Stimulated activated CD8-positive, alpha-beta memory T cell treated with anti-CD3 and anti-CD28 coated beads, Interleukin-15, amount 100 ng/mL, for 24 hours (primary cell): ENCODE measurements around the gene DGKB.

Experiments used
- DNase-seq: peaks from one replicate; pipeline ENCODE4 v3.0.0-alpha.2; 2020; ENCODE audit warnings: low read depth

DGKB gene

DNA sequence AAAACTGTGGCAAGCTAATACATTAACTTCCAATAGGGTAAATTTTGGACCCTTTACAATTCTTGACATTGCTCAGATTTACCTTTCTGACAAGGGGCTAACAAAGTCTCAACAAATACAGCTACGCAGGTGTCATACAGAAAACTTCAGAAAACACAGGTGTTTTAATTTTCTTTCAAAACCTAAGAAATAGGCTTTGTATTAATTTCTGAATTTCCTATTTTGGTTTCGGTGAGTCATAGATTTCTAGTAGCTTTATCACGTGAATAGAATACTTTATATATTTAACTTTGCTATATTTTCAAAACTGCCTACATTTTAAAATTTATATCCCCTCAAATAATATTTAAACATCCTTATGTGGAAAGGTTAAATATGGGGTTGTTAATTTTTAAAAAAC lies 215.3 kb downstream of the DGKB start:
- no peak for DNase-seq

DNA sequence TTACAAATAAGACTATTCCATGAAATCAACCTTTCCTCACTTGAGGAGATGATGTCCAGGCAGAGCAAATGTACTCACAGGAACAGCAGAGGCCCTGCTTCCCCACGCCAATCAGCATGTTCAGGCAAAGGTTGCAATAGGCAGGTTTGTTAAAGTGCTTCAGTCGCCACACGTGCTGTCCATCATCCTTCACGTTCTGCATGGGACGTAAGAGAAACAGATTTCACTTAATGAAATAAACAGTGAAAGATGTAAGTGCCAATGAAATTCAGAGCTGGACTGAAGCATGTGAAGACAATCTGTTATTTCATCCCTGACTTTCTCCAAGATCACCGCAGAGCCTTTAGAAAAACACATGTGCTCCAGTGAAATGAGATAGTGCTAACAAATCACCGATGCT lies 217.4 kb downstream of the DGKB start:
- DNase-seq = no peak

- no peak for DNase-seq
These were observed 219.6 kb downstream of the DGKB start for GRCh38 chr7:14682910-14683465.

DNA sequence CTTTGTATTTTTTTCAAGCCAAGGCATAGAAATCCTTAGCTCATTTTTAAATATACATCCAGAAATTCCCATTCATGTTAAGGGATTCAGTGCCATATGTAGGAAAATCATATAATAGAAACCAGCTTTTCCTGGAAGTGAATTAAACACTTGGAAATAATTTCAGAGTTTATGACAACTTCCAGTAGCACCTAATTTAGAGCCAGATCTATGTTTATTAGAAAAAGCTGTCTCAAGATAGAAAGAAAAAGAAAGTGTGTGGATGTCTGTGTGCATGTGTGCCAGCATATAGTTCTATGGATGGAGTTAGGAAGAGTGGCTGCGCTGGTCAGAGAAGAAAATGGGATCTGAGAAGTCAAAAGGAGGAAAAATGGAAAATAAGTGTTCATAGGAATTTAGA lies 225.7 kb downstream of the DGKB start:
- no peak for DNase-seq

- no peak for DNase-seq
These were observed 229.3 kb downstream of the DGKB start for GRCh38 chr7:14673202-14673601.

- DNase-seq = no peak
These were observed 235.6 kb downstream of the DGKB start for GRCh38 chr7:14666913-14667312.

DNA sequence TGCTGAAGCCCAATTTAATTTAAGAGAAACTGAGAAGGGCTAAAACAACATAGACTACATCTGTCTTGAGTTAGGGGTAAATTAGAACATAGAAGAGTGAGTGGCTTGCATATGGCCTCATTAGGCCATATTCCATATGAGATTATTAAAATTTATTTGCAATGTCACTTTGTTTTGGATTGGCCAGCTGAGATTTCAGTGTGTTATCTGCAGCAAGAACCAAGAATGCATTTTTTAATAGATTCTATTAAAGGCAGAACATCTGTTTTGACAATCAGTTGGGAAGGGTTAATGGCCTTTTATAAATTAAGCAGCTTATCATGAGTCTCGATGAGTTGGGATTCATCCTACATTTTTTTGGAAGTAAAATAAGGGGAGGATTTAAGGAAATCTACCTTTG lies 236.2 kb downstream of the DGKB start:
- DNase-seq = no peak

DNA sequence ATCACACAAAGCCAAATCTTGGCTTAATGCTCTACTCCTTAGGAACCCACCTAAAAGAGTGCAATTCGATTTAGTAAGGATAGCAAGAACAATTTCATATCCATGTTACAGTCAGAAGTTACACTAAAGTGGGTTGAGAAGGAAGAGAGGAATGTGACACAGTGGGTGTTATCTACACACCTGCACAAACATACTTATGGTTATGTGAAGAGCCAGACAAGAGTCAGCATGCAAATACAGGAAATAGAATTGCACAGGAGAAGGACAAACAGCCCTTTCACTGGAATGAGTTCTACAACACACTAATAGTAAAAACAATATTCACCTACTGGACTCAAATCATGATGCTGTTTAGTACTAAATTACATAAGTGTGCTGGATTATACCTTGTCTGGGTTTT lies 262.8 kb downstream of the DGKB start:
- no peak for DNase-seq

- DNase-seq = no peak
These were observed 263.2 kb downstream of the DGKB start for GRCh38 chr7:14639329-14639728.

DNA sequence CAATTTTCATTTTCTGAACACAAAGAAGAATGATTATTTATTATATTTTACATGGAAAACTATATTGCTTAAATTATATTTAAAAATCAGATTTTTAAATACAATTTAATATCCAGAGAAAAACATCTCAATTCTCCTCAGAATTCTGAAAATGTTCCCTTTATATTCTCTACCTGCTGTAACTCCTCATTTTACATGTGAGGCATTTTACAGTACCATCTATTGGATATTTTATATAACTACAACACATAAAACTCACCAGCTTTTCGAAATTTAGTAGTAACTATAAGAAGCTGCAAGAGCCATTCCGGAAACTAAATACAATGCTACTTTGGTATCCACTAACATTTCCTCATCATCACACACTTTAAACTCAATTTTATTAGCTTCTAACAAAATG lies 264.6 kb downstream of the DGKB start:
- no peak for DNase-seq

- no peak for DNase-seq
These were observed 266.6 kb downstream of the DGKB start for GRCh38 chr7:14635955-14636354.

DNA sequence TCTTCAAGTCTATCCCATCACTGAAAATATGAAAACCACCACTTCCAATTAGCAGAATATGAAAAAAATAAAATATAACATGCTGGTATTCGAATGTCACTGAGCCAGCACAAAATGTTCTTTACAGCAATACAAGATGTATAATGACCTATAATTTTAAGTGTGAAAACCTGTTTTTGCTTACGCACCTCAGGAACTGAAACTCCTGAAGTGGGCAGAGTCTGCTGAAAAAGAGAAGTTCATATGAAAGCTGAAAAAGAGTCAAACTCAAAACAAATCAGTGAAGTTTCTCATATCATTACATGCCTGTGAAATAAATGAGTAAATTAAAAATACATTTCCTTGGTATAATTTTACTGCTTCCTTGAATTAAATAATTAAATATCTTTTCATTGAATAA lies 272.5 kb downstream of the DGKB start:
- DNase-seq = no peak

- DNase-seq = no peak
These were observed 274.0 kb downstream of the DGKB start for GRCh38 chr7:14628516-14628915.

GRCh38 chr7:14626076-14626475 lies 276.5 kb downstream of the DGKB start:
- no peak for DNase-seq

DNA sequence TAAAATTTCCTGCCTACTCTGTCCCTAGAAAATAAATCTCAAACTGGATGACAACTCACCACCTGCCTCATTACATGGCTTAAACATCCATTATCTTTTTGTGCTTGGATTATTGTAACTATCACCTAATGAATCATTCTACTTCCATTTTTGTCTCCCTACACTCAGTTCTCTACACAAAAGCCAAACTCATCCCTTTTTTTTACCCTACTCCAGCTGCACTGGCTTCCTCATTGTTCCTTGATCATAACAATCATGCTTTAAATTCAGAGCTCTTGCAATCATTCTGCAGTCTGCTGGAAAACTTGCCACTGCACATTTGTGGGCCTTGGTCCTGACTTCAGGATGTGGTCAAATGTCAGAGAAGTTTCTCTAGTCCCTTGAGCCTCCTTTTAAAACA lies 280.0 kb downstream of the DGKB start:
- DNase-seq = no peak

DNA sequence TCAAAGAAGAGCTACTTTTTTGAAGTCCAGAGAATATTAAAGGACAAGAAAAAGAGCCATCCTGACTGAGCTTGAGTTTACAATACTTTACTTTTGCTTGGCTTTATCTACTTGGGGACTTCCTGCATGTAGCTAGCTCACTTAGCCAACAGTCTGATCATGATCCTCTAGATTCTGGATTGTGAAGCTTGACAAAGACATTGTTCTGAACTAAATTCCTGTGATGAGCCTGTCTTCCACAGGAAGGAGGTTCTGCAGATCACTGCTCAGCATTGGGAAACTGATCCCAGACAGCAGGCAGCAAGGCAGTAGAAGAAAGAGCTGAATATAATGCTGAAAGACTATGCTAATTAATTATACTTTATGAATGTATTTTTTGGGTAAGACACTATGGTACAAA lies 296.4 kb downstream of the DGKB start:
- DNase-seq = no peak

GRCh38 chr7:14604606-14605005 lies 297.9 kb downstream of the DGKB start:
- DNase-seq = no peak

GRCh38 chr7:14602851-14603250 lies 299.7 kb downstream of the DGKB start:
- no peak for DNase-seq

- DNase-seq = no peak
These were observed 301.7 kb downstream of the DGKB start for GRCh38 chr7:14600766-14601367.

GRCh38 chr7:14598978-14599377 lies 303.6 kb downstream of the DGKB start:
- no peak for DNase-seq

DNA sequence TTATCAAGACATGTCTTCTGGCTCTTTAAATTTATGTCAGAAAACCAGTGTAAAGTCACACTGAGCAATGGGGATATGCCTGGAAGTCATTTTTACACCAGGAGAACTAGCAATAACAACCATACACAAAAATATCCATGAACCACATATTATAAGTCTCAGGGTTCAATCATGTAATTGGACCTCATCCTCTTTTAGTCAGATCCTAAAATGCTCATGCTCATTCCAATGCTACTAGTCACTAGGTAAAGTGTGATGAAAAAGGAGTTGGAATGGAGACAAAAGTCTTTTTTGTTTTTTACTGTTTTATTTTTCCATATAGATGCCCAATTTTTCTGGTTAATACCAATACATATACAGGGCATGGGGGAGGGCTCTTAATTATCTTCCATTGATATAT lies 306.1 kb downstream of the DGKB start:
- DNase-seq = no peak

DNA sequence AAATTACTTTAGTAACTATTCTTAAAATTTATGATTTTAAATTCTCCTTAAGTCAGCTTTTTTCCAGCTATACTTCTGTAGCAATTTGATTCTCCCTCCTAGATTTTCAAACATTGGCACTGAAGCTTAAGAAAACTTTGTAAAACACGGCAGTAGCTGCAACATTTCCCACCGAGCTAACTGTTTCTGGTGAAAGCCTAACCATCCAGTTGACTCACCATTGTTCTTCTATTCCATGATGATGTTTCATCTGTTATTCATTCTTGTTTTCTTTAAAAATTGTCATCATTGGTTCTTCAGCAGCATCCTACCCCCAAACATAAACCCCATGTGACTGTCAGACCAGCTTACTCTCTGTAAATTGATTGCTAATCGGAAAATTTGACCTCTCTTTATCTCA lies 312.3 kb downstream of the DGKB start:
- no peak for DNase-seq

DNA sequence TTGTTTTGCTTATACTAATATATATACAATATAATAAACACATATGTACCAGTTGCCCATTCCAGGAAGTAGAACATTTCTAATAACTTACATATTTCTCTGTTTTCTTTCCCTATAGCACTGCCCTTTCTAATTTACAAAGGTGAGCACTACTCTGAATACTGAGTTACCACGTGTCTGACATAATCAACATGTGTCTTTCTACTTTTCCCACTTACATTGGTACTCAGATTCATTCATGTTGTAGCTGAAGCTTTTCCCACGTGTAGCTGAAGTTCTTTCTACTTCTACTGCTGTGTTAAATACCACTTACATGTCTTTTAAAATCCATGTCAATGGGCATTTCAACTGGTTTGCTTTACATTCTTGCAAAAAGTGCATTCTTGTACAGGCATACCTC lies 317.3 kb downstream of the DGKB start:
- DNase-seq = no peak

GRCh38 chr7:14583518-14583917 lies 319.0 kb downstream of the DGKB start:
- DNase-seq = no peak

DNA sequence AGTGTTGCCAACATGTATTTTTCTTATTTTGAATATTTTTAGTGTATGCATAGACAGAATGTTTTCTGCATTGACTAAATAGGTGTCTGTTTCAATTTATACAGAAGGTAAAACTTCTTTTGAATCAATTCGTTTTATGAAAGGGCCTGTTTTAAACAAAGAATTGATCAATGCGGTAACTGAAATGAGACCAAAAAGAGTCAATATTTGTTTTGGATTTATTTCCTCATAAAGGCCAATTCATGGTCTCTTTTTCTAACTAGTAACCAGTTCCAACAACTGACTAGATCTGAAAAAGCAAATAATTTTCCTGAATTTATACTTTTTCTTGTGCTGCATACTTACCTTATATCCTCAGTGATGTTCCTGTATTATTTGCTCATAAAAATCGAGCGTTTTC lies 320.5 kb downstream of the DGKB start:
- DNase-seq = no peak
